Measurements from ENCODE around the gene NEDD8. TPM values are rescaled to one million over a fixed set of nuclear protein-coding genes. Genes with fewer than 3 reads are reported as not detected.

NEDD8 gene
- total RNA-seq, 1 experiment from 2014 or later: 214 TPM

- H3K23ac ChIP-seq (ENCODE audit: insufficient read length, low read depth, low read length): no peak overlapping the region
- peaks cover 8% of the 10 kb centered on the region for H3K23me2 ChIP-seq (ENCODE audit: insufficient read length, low read depth, low read length, poor library complexity, severe bottlenecking)
- H3K9ac ChIP-seq (ENCODE audit: extremely low read depth, insufficient read length, low read length): no peak overlapping the region
- H3K79me2 ChIP-seq (ENCODE audit: insufficient read depth, low read length): no peaks in the 10 kb centered on the region
- no CpG with 5 or more reads among the region's 8 CpGs for WGBS (ENCODE audit: extremely low coverage, insufficient read length, low lambda C conversion rate)
- H4K5ac ChIP-seq (ENCODE audit: insufficient read length, low read depth, low read length): no peak overlapping the region
- no peaks in the 10 kb centered on the region for H3K9me3 ChIP-seq (ENCODE audit: control insufficient read depth, low read depth, low read length)
- no peak overlapping the region for H4K8ac ChIP-seq (replicated peaks; ENCODE audit: insufficient read length, low read depth, low read length)
- no peak overlapping the region for H3K56ac ChIP-seq (ENCODE audit: insufficient read length, low read depth, low read length)
- no peak overlapping the region for H2BK120ac ChIP-seq (ENCODE audit: low read depth, low read length, poor library complexity, severe bottlenecking)
- H2BK5ac ChIP-seq (ENCODE audit: insufficient read length, low read length): no peak overlapping the region
- Mint-ChIP-seq H3K9me3 (no peaks in the 10 kb centered on the region), H3K36me3 (ENCODE audit: insufficient read depth in 1 of 3, low read depth in 3 of 3) (peaks cover 13 to 51% (median 49%) of the 10 kb centered on the region in 3 experiments), H3K27me3 (ENCODE audit: low read depth) (no peaks in the 10 kb centered on the region), H3K4me3 (peak overlapping the region; percentile 92 to 98), H3K4me1 (peaks cover 24 to 29% of the 10 kb centered on the region in 2 experiments), H3K27ac (no peak overlapping the region; a peak in 1 of 7 replicates)
- no peak overlapping the region for H2BK12ac ChIP-seq (ENCODE audit: insufficient read length, low read depth, low read length)
- no peak for DNase-seq
- H4K20me1 ChIP-seq (ENCODE audit: control insufficient read depth, insufficient read depth, insufficient read length): no peaks in the 10 kb centered on the region
- H2AFZ ChIP-seq (ENCODE audit: low read length): no peak overlapping the region
- H3K18ac ChIP-seq (ENCODE audit: insufficient read length, low read depth, low read length): no peak overlapping the region
- H3K4ac ChIP-seq (ENCODE audit: low read depth, low read length): no peak overlapping the region
- H2AK5ac ChIP-seq (ENCODE audit: insufficient read length, low read length): no peak overlapping the region
- no peak overlapping the region for H2BK20ac ChIP-seq (ENCODE audit: low read depth, low read length, poor library complexity, severe bottlenecking)
- H3K27me3 ChIP-seq (ENCODE audit: insufficient read depth, low read length): no peaks in the 10 kb centered on the region
- H2BK15ac ChIP-seq (ENCODE audit: low read depth, low read length): no peak overlapping the region
- H4K91ac ChIP-seq (ENCODE audit: insufficient read length, low read depth, low read length): no peak overlapping the region
- H3T11ph ChIP-seq (ENCODE audit: low read length): no peak overlapping the region
- TF ChIP-seq CTCF (conservative IDR thresholded peaks at IDR 0.05): no peak
- H3K14ac ChIP-seq (ENCODE audit: insufficient read depth, low read length): no peak overlapping the region
- H3K4me2 ChIP-seq (ENCODE audit: insufficient read depth, insufficient read length, low read length): peak overlapping the region; percentile 71
- H3K4me1 ChIP-seq (ENCODE audit: insufficient read depth, low read length): no peaks in the 10 kb centered on the region
- H3K79me1 ChIP-seq (ENCODE audit: insufficient read depth, low read depth, low read length, poor library complexity, severe bottlenecking): no peaks in the 10 kb centered on the region
- no peak overlapping the region for H3K27ac ChIP-seq (ENCODE audit: insufficient read length, low read depth, low read length)
Measured at GRCh38 chr14:24194873-24195185, 37.3 kb downstream of the NEDD8 start.
